MM.1S (cell line): ENCODE data around the gene C16orf95.

Source experiments
- DNase-seq: peaks from one replicate; pipeline ENCODE4 v3.0.0-alpha.2; 2015
- H2AFZ ChIP-seq: fragments of 300-600 bp; sonication (generic); 2 replicates; pipeline ENCODE4 v1.6.0; 2016; ENCODE audit warnings: antibody characterized with exemption, low read length
- H3F3A ChIP-seq: fragments of 300-600 bp; sonication (generic); 2 replicates; pipeline ENCODE4 v1.6.1; 2016; ENCODE audit warnings: mild to moderate bottlenecking, antibody characterized with exemption, low read length, moderate library complexity, mixed read lengths; ENCODE audit not compliant: insufficient read depth
- H3K27ac ChIP-seq: fragments of 300-600 bp; sonication (generic); 2 replicates; pipeline ENCODE4 v1.5.1; 2016; ENCODE audit warnings: mild to moderate bottlenecking, low read length
- H3K27me3 ChIP-seq: fragments of 300-600 bp; sonication (generic); replicated peaks from 2 replicates; pipeline ENCODE4 v1.6.0; 2016; ENCODE audit warnings: low read length; ENCODE audit not compliant: insufficient read depth
- H3K36me3 ChIP-seq: fragments of 300-600 bp; sonication (generic); replicated peaks from 2 replicates; pipeline ENCODE4 v1.6.1; 2016; ENCODE audit warnings: mild to moderate bottlenecking, low read length, mixed read lengths; ENCODE audit not compliant: insufficient read depth
- H3K4me1 ChIP-seq: fragments of 300-600 bp; sonication (generic); 2 replicates; pipeline ENCODE4 v1.6.1; 2016; ENCODE audit warnings: low read length, mixed read lengths
- H3K4me2 ChIP-seq: fragments of 300-600 bp; sonication (generic); 2 replicates; pipeline ENCODE4 v1.6.0; 2016; ENCODE audit warnings: low read depth, low read length
- H3K4me3 ChIP-seq: fragments of 300-600 bp; sonication (generic); 2 replicates; pipeline ENCODE4 v1.5.1; 2016; ENCODE audit warnings: low read length, mixed read lengths
- H3K79me2 ChIP-seq: fragments of 300-600 bp; sonication (generic); 2 replicates; pipeline ENCODE4 v1.6.1; 2016; ENCODE audit warnings: mixed run types, low read length, mixed read lengths
- H3K9ac ChIP-seq: fragments of 300-600 bp; sonication (generic); 2 replicates; pipeline ENCODE4 v1.6.1; 2016; ENCODE audit warnings: low read length, mixed read lengths
- H3K9me2 ChIP-seq: fragments of 300-600 bp; sonication (generic); replicated peaks from 2 replicates; pipeline ENCODE4 v1.6.1; 2016; ENCODE audit warnings: mild to moderate bottlenecking, low read length, mixed read lengths; ENCODE audit not compliant: insufficient read depth
- H3K9me3 ChIP-seq: fragments of 300-600 bp; sonication (generic); replicated peaks from 2 replicates; pipeline ENCODE4 v1.6.1; 2016; ENCODE audit warnings: mild to moderate bottlenecking, low read length, mixed read lengths; ENCODE audit not compliant: insufficient read depth
- H4K20me1 ChIP-seq: fragments of 300-600 bp; sonication (generic); 2 replicates; pipeline ENCODE4 v1.6.1; 2016; ENCODE audit warnings: mild to moderate bottlenecking, low read length, moderate library complexity, mixed read lengths; ENCODE audit not compliant: insufficient read depth
- CTCF ChIP-seq: fragments of 300-600 bp; sonication (generic); IDR thresholded peaks from 2 replicates; pipeline ENCODE4 v1.5.1; 2016; ENCODE audit warnings: antibody characterized with exemption, low read length, mixed read lengths
- EZH2 ChIP-seq: fragments of 300-600 bp; sonication (generic); optimal IDR thresholded peaks from 2 replicates; pipeline ENCODE3; 2017; ENCODE audit warnings: low read depth, mild to moderate bottlenecking, antibody characterized with exemption, low read length, mixed read lengths
- EZH2phosphoT487 ChIP-seq: fragments of 300-600 bp; sonication (generic); IDR thresholded peaks from 2 replicates; pipeline ENCODE4 v1.6.1; 2018; ENCODE audit warnings: antibody characterized with exemption, low read length

C16orf95 gene

DNA sequence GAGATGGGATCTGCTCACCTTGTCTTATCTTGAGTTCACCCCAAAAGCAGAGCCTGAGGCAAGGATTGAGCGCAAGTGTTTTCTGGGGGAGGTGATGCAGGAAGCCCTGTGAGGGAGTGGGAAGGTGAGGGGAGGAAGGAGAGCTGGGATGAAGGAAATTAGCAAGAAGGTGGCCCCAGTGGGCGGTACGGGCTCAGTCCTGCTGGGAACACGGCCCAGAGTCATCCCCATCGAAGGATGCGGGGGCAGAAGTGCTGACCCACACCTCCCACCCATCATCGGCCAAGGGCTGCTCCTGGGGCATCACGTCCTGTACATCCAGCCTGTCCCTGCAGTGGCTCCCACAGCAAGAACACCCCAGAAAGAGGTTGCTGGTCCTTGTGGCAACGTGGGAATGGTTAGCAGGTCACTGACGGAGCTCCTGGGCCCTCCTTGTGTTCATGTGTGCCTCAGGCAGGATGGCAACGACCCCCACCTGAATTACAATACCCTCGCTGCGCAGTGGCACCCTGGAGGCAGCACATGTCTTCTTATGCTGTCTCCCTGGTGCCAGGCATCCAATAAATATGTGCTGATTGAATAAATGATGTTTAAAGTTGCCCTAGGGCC is 18.2 kb downstream of the C16orf95 start:
- Histone ChIP-seq H3K4me2 (no peak overlapping the region), H3K9ac (no peak overlapping the region), H3K27ac (no peak overlapping the region), H3K27me3 (no peaks in the 10 kb centered on the region), H3F3A (no peaks in the 10 kb centered on the region), H3K36me3 (no peaks in the 10 kb centered on the region), H3K4me3 (no peak overlapping the region), H4K20me1 (no peaks in the 10 kb centered on the region), H3K9me2 (no peaks in the 10 kb centered on the region), H3K9me3 (no peaks in the 10 kb centered on the region), H3K4me1 (no peaks in the 10 kb centered on the region), H2AFZ (no peak overlapping the region), H3K79me2 (no peaks in the 10 kb centered on the region)
- DNase-seq, result no peak
- TF ChIP-seq CTCF (no peak), EZH2 (no peak), EZH2phosphoT487 (no peak)

GRCh38 chr16:87297918-87298631 is 19.1 kb downstream of the C16orf95 start:
- Histone ChIP-seq H3K9me3 (no peaks in the 10 kb centered on the region), H3K27ac (no peak overlapping the region), H3K9me2 (no peaks in the 10 kb centered on the region), H4K20me1 (no peaks in the 10 kb centered on the region), H3K4me3 (no peak overlapping the region), H3K4me2 (no peak overlapping the region), H3K27me3 (no peaks in the 10 kb centered on the region), H2AFZ (no peak overlapping the region), H3F3A (no peaks in the 10 kb centered on the region), H3K79me2 (no peaks in the 10 kb centered on the region), H3K9ac (no peak overlapping the region), H3K36me3 (no peaks in the 10 kb centered on the region), H3K4me1 (no peaks in the 10 kb centered on the region)
- DNase-seq, result no peak
- TF ChIP-seq EZH2phosphoT487, result no peak
- TF ChIP-seq CTCF, result peak; percentile 27
- TF ChIP-seq EZH2, result no peak

DNA sequence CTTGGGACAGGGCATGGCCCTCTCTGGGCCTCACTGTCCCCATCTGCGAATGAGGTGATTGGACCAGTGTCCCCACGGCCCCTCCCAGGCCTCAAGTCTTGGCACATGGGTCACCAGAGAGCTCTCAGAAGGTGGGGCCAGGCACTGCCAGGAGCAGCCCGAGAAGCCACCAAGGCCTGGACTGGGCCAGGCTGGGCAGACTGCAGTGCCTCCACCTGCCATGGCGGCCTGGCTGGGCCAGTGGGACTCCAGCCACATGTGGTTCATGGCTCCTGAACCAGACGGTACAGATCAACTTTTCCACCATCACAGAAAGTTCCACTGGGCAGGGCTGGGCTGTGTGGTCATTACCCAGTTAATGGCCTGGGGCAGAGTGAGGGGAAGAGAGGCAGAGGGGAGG is 19.8 kb downstream of the C16orf95 start:
- H3K9me2 ChIP-seq, result no peaks in the 10 kb centered on the region

More for the DNA sequence above, 19.8 kb downstream of the C16orf95 start:
- Histone ChIP-seq H3K4me1 (no peaks in the 10 kb centered on the region), H3K9ac (no peak overlapping the region), H3K9me3 (no peaks in the 10 kb centered on the region), H3K36me3 (no peaks in the 10 kb centered on the region), H4K20me1 (no peaks in the 10 kb centered on the region), H3K27me3 (no peaks in the 10 kb centered on the region), H2AFZ (no peak overlapping the region), H3F3A (no peaks in the 10 kb centered on the region), H3K4me3 (no peak overlapping the region), H3K27ac (no peak overlapping the region), H3K79me2 (no peaks in the 10 kb centered on the region), H3K4me2 (no peak overlapping the region)
- no peak for TF ChIP-seq EZH2
- no peak for TF ChIP-seq CTCF
- TF ChIP-seq EZH2phosphoT487, result no peak
- no peak for DNase-seq
